ENCODE measurements around the gene KIF7. TPM values are rescaled to one million over a fixed set of nuclear protein-coding genes. Genes with fewer than 3 reads are reported as not detected.

Gene KIF7
- total RNA-seq, 1 experiment from 2014 or later, result 2.7 TPM

DNA sequence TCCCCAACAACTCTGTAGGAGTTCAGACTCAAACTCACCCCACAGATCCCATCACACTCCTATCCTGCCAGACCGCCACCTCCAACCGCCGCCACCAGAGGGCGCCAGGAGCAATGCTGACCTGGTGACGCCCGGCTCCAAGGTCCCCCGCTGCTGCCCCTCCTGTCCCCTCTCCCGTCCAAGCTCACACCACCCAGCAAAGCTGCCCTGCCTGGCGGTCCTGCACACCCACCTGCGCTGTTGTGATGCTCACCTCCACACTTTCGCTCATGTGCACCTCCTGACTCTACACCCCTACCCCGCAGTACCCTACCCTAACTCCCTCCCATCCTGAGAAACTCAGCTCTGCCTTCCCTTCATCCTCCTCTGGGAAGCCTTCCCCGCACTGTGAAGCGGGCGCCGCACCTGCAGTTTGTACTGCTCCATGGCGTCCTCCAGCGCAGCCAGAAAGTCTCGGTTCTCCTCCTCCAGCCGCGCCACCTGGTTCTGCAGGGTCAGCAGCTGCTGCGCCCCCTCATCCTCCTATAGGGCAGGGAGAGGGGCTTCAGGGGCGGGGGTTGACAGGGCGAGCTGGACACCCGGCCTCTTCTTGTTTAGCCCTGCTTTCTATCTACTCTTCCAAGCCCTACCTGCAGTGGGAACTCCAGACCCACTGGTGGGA is 7.9 kb downstream of the KIF7 start:
- intact Hi-C loops (cut with micrococcal nuclease), result loop anchor here (5.0 to 10.0 kb wide), 2 partner anchors 45 to 87 kb away; partner anchors contain the start of genes PEX11A and WDR93
- POLR2A ChIA-PET, result interaction anchor here (1.8 kb wide), 1 partner anchor 15 kb away, joined by 5 read pairs; no protein-coding TSS in a partner anchor

DNA sequence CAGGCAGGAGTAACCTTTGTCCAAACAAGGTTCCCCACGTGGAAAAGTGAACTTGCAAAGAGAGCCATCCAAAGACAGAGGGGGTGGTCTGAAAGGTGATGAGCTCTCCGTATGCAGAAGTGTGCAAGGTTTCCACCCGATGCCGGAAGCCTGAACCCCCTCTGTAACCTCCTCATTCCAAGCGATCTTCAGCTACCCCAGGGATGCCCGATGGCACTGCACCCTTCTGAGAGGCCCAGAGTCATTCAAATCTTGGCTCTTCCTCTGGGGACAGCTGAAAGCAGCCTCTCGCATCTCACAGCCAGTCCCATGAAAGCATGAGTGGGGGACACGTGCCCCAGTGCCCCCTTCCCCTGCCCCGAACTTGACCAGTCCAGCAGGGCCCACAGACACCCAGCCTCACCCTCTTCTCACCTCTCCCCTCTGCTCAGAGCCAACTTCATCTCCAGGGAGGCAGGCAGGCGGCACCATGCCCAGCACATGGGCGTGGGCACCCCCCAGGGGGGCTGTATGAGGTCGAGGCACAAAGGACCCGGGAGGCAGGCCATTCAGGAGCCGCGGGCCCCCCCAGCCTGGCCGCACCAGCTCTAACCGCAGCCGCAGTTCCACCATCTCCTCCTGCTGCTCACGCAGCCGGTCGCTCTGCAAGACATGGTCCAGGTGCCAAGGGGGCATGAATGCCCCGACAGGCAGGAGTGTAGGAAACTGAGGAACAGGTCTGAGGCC is 8.7 kb downstream of the KIF7 start:
- TF ChIP-seq, protein P1, sequence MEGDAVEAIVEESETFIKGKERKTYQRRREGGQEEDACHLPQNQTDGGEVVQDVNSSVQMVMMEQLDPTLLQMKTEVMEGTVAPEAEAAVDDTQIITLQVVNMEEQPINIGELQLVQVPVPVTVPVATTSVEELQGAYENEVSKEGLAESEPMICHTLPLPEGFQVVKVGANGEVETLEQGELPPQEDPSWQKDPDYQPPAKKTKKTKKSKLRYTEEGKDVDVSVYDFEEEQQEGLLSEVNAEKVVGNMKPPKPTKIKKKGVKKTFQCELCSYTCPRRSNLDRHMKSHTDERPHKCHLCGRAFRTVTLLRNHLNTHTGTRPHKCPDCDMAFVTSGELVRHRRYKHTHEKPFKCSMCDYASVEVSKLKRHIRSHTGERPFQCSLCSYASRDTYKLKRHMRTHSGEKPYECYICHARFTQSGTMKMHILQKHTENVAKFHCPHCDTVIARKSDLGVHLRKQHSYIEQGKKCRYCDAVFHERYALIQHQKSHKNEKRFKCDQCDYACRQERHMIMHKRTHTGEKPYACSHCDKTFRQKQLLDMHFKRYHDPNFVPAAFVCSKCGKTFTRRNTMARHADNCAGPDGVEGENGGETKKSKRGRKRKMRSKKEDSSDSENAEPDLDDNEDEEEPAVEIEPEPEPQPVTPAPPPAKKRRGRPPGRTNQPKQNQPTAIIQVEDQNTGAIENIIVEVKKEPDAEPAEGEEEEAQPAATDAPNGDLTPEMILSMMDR (IDR thresholded peaks at IDR 0.05; ENCODE audit: unreplicated experiment), result no peak
- no TSS peak for BruUV-seq (replicated peaks)
- H3K4me3 Mint-ChIP-seq (ENCODE audit: unreplicated experiment), result no peak overlapping the region
- ChIA-PET CTCF (interaction anchor here (0.5 to 2.8 kb wide), 26 partner anchors 12 to 432 kb away, joined by 3 to 32 read pairs (median 3); partner anchors contain the start of genes PEX11A and WDR93), POLR2A (interaction anchor here (0.6 to 1.8 kb wide), 2 partner anchors 16 to 88 kb away, joined by 3 to 5 read pairs; no protein-coding TSS in a partner anchor)
- H3K27ac Mint-ChIP-seq (ENCODE audit: low read depth, unreplicated experiment), result no peak overlapping the region
- intact Hi-C loops (cut with micrococcal nuclease), result loop anchor here (5.0 to 10.0 kb wide), 2 partner anchors 46 to 88 kb away; partner anchors contain the start of genes PEX11A and WDR93
- no peaks in the 10 kb centered on the region for H3K27me3 Mint-ChIP-seq (ENCODE audit: insufficient read depth, unreplicated experiment)
- H3K9me3 Mint-ChIP-seq (ENCODE audit: unreplicated experiment), result no peaks in the 10 kb centered on the region
- H3K36me3 Mint-ChIP-seq (ENCODE audit: insufficient read depth, unreplicated experiment), result no peaks in the 10 kb centered on the region
- no peaks in the 10 kb centered on the region for H3K4me1 Mint-ChIP-seq (ENCODE audit: insufficient read depth, unreplicated experiment)
- no peak for DNase-seq (ENCODE audit: unreplicated experiment)

More for the DNA sequence above, 7.9 kb downstream of the KIF7 start:
- H3K4me3 Mint-ChIP-seq (ENCODE audit: unreplicated experiment), result peak overlapping the region; percentile 27
- no TSS peak for BruUV-seq (replicated peaks)
- H3K27ac Mint-ChIP-seq (ENCODE audit: low read depth, unreplicated experiment), result no peak overlapping the region
- no peaks in the 10 kb centered on the region for H3K9me3 Mint-ChIP-seq (ENCODE audit: unreplicated experiment)
- TF ChIP-seq, protein P1 (IDR thresholded peaks at IDR 0.05; ENCODE audit: unreplicated experiment), result peak; percentile 88
- CTCF ChIA-PET, result interaction anchor here (0.5 to 2.8 kb wide), 29 partner anchors 11 to 1224 kb away, joined by 3 to 32 read pairs (median 4); no protein-coding TSS in a partner anchor
- no peaks in the 10 kb centered on the region for H3K36me3 Mint-ChIP-seq (ENCODE audit: insufficient read depth, unreplicated experiment)
- DNase-seq (ENCODE audit: unreplicated experiment), result peak; percentile 63
- no peaks in the 10 kb centered on the region for H3K27me3 Mint-ChIP-seq (ENCODE audit: insufficient read depth, unreplicated experiment)
- no peaks in the 10 kb centered on the region for H3K4me1 Mint-ChIP-seq (ENCODE audit: insufficient read depth, unreplicated experiment)

DNA sequence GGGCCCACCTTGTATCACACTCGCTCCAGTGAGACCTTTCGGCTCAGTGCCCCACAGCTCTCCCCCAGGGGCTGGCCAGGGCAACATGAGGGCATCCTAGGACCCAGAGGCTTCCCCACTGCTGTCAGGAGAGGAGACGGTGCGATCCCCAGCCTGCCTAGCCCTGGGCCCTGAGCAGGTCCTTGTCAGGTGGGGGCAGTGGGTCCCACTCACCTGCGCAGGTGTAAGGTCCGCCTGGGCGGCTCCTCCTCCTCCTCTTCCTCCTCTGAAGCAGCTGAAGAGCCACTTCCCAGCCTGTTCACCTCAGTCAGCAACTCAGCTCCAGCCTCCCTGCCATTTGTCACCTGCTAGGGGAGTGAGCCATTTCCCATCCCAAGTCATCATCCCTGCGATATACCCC is 9.6 kb downstream of the KIF7 start:
- BruUV-seq (replicated peaks), result no TSS peak
- no peak for DNase-seq (ENCODE audit: unreplicated experiment)
- H3K36me3 Mint-ChIP-seq (ENCODE audit: insufficient read depth, unreplicated experiment), result no peaks in the 10 kb centered on the region
- TF ChIP-seq, protein P1 (IDR thresholded peaks at IDR 0.05; ENCODE audit: unreplicated experiment), result no peak
- no peak overlapping the region for H3K4me3 Mint-ChIP-seq (ENCODE audit: unreplicated experiment)
- H3K4me1 Mint-ChIP-seq (ENCODE audit: insufficient read depth, unreplicated experiment), result no peaks in the 10 kb centered on the region
- H3K9me3 Mint-ChIP-seq (ENCODE audit: unreplicated experiment), result no peaks in the 10 kb centered on the region
- CTCF ChIA-PET, result interaction anchor here (0.6 to 2.8 kb wide), 13 partner anchors 12 to 352 kb away, joined by 3 to 32 read pairs (median 3); partner anchors contain the start of genes PEX11A and WDR93
- no peak overlapping the region for H3K27ac Mint-ChIP-seq (ENCODE audit: low read depth, unreplicated experiment)
- intact Hi-C loops (cut with micrococcal nuclease), result loop anchor here (5.0 to 10.0 kb wide), 2 partner anchors 47 to 89 kb away; partner anchors contain the start of genes PEX11A and WDR93
- no peaks in the 10 kb centered on the region for H3K27me3 Mint-ChIP-seq (ENCODE audit: insufficient read depth, unreplicated experiment)
- POLR2A ChIA-PET, result no interaction called here

DNA sequence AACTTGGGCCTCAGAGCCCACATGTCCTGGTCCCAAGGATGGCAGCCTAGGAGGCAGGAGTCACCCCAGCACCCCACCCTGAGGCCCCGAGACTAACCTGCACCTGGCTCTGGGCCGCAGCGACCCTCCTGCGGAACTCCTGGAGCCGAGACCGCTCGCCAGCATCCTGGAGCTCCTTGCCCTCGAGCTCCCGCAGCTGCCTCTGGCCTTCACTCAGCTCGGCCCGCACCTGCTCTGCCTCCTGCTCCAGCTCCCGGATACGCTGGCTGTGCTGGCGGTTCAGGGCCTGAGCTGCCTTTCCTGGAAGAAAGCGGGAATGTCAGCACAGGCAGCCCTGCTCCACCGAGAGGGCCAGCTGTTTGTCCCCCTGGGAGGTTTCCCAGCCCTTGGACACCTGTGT is 13.2 kb downstream of the KIF7 start:
- Mint-ChIP-seq H3K4me3 (ENCODE audit: unreplicated experiment) (no peak overlapping the region), H3K36me3 (ENCODE audit: insufficient read depth, unreplicated experiment) (no peaks in the 10 kb centered on the region), H3K27me3 (ENCODE audit: insufficient read depth, unreplicated experiment) (no peaks in the 10 kb centered on the region), H3K4me1 (ENCODE audit: insufficient read depth, unreplicated experiment) (no peaks in the 10 kb centered on the region), H3K27ac (ENCODE audit: low read depth, unreplicated experiment) (no peak overlapping the region), H3K9me3 (ENCODE audit: unreplicated experiment) (no peaks in the 10 kb centered on the region)
- intact Hi-C loops (cut with micrococcal nuclease), result loop anchor here (10.0 kb wide), 1 partner anchor 93 kb away; no protein-coding TSS in a partner anchor
- DNase-seq (ENCODE audit: unreplicated experiment), result no peak
- POLR2A ChIA-PET, result interaction anchor here (1.4 kb wide), 1 partner anchor 21 kb away, joined by 5 read pairs; no protein-coding TSS in a partner anchor
- CTCF ChIA-PET, result interaction anchor here (1.5 kb wide), 1 partner anchor 16 kb away, joined by 3 read pairs; no protein-coding TSS in a partner anchor
- BruUV-seq (replicated peaks), result no TSS peak
- TF ChIP-seq, protein P1 (IDR thresholded peaks at IDR 0.05; ENCODE audit: unreplicated experiment), result no peak

All from MCF 10A (cell line).